GM19397 (cell line): ENCODE measurements around the gene AATK.
"Not testable (repeated sequence)": the region's sequence is repeated elsewhere in the genome, so short reads cannot be mapped to it uniquely, and the experiment has no call there.

ENCODE experiments used
- ATAC-seq: cut with Tn5 transposase; IDR thresholded peaks from one replicate; pipeline ENCODE4 v1.9.1; 2021; ENCODE audit warnings: mild to moderate bottlenecking, moderate library complexity; ENCODE audit not compliant: unreplicated experiment

Gene AATK

DNA sequence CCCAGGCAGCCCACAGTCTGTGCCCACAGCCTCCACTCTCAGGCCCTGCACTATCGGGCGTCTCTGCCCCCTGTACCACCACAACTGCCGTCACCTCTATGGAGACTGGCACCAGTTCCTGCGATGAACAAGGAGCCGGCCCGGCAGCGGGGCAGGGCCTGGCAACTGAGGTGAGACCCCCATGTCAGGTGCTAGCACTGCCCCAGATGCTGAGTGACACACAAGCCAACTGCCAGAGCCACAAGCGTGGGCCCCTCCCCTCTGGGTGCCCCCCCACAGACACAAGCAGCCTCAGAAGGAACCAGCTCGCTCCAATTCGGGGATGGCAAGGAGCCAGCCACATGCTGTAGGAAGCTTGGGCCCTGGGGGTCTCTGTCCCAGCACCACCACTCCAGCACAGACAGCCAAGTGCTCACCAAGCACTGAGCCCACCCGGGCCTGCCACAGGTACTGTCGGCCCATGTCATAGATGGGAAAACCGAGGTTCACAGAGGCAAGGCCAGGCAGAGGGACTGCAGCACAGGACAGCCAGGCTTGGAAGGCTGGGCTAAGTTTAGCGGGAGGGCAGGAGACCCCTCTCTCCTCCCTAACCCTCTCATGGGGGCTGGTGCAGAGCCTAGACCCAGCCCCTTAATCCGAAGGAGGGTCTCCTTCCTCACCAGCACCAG is 2.2 kb downstream of the AATK start:
- ATAC-seq = no peak

DNA sequence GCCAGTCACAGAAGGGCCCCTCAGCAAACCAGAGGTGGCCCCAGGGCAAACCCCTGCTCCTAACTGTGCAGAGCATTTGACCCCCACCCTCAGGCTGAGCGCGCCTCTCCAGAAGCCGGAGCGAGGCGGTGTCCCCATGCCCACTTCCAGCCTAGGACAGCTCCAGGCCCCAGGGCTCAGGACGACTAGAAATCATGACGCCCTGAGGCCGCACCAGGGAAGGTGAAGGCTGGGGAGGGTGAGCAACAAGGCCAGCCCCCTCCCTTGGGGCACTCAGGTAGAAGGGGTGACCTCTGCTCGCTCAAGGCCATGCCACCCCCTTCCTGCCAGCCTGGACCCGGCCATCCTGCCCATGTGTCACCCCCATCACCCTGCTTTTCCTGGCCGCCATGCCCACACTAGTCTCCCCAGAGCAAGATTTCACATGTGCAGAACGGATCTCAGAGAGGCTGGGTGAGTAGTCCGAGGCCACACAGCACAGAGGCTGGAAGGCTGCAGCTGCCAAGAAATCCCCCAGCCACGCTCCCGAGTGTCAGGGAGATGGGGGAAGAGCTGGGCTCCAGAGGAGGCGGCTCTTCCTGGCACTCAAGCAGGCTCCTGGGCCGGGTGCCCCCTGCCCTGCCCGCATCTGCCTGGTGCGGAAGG is 2.8 kb downstream of the AATK start:
- ATAC-seq = no peak

DNA sequence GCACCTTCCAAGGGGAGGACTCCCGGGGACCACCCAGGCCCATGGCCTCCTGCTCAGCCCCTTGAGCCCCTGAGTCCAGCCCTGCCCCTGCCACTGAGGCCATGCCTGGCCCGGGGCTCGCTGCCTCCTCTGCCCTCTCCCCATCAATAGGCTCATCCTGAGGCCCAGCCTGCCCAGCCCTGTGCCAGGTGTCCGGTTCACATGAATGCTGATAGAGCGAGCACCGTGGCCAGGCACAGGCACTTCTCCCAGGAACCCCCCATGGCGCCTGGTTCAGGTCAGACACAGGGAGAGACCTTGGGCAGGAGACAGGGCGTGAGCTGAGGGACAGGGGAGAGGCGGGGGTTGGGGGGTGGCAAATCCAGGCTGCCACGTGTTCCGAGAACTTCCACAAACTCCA is 3.5 kb downstream of the AATK start:
- ATAC-seq = no peak

DNA sequence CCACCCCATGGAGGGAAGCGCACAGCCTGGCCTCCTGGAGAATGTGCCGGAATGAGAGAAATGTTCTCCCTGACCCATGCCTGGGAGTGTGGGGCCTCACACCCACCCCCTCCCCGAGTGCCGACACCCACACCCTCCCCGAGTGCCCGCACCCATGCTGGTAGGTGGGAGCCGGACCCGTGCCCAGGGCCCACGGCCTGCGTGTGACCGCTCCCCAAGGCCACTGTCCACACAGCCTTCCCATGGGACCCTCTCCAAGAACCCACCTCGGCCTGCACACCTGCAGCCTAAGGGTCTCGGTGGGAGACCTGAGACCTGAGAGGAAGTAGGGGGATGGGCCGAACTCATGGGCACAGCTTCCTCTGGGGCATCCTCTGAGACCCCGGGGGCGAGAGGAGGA is 4.0 kb downstream of the AATK start:
- ATAC-seq = no peak

DNA sequence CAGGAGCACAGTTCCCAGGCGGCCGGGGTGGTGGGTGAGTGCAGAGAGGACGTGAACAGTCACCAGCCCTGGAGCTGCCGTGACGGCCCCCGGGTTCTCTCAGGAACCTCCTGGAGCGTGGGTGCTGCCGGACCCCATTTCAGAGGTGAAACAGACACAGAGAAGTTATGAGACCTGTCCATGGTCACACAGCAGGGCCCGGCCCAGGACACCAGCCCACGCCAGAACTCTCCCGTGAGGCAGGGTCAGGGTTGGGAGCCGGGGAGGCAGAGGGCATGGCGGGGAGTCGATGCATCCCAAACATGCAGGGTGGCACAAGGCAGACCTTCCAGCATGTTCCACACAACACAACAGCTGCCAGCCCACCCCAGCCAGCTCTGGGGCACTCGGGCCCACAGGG is 4.5 kb downstream of the AATK start:
- no peak for ATAC-seq

DNA sequence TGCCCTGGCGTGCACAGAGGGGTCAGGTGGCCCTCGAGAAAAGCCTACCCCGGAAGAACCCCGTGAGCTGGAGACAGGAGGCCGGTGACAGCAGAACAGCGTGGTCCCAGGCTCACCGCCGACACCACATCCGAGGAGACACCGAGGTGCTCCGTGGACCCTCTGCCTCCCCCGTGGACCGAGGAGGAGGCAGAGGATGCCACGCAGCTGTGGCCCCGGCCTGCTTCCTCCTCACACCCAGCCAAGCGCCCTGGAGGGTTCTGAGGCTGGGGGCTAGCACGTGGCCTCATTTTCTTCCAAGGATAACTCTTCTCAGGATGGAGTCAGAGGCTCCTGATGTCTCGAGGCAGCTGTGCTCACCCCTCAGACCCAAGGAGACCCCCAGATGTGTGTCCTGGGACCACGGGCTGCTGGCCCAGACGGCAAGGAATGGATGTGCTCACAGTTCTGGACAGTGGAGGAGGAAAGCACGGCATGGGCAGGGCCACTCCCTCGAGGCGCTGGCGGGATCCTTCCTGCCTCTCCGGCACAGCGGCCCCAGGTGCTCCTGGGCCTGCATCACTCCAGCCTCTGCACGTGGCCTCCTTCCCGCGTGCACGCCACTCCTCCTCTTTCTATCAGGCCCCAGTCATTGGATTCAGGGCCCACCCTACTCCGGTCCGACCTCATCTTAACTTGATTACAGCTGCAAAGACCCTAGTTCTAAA is 5.1 kb downstream of the AATK start:
- no peak for ATAC-seq

DNA sequence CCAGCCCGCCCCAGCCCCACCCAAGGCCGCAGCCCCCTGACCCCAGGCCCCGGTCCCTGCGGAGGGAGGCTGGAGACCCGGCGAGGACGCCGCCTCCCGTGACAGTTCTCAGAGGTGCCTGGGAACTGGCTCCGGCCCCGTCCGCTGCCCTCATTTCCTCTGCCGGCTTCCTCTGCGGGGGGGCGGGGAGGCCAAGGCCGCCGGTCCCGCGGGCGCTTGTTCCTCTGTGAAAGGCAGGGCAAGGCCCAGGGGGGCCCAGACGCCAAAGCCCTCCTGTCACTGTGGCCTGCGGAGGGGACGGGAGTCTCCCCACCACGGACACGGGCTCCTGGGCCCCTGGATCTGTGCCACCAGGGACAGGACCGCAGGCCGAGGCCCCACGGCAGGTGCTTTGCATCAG is 5.7 kb downstream of the AATK start:
- ATAC-seq = no peak

DNA sequence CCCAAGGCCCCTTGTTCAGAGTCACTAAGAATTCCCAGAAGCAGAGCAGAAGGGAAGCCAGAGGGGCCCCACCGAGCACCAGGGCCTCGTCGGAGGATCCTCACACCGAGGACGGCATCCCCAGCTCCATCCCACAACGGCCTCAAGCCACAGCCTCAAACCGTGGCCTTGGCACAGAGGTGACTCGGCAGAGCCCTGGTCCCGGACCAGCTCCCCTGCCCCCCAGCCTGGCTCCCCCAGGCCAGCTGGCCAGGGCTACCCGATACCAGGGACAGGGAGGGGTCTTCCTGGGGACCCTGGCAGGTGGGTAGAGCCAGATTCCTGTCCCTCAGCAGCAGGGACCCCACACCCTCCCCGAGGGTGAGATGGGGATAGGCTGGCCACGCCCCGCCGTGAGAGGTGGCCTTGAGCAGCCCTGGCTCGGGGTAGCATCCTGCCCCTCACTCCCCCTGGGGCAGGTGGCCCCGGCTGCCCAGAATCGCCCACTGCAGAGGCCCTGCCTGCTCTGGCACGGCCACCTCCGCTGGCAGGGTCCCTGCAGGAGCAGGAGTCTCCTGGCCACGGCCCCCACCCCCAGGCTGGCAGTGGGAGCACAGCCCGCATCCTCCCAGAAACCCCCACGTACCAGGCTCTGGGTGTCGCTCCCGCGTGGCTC is 6.3 kb downstream of the AATK start:
- no peak for ATAC-seq

DNA sequence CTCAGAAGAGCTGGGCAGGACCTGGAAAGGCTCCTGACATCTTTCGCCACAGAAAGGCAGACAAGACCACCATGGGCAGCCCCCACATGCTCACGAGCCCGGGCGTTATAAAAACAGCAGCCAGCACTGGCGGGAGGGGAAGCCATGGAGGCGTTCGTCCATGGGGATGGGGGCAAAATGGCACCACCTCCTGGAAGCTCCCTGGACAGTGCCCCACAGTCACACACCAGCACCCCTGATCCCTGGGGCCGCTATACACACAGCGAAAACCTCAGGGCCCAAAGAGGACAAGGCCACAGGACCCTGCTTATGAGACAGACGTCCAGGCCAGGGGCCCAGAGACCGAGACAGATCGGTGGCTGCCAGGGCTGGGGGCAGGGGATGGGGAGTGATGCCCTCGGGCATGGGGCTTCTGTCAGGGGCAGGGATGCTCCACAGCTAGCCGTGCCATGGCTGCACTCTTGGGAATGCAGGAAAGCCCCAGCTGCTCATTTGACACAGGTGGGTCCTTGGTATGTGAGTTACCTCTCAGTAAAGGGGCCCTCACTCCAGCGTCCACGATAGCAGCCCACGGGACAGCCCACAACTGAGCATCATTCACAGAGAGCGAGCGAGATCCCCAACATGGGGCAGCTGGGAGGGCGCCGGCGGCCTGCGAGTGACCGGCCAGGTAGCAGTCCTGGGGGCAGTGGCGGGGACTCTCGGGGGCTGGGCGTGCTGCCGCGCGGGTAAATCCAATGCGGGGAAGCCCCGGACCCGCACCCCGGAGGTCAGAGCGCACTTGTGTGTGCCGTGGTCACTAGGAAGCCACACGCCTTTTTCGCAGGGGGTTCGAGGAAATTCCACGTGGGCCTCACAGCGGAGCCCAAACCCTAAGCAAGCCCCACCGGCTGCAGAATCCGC is 7.1 kb downstream of the AATK start:
- ATAC-seq = no peak

DNA sequence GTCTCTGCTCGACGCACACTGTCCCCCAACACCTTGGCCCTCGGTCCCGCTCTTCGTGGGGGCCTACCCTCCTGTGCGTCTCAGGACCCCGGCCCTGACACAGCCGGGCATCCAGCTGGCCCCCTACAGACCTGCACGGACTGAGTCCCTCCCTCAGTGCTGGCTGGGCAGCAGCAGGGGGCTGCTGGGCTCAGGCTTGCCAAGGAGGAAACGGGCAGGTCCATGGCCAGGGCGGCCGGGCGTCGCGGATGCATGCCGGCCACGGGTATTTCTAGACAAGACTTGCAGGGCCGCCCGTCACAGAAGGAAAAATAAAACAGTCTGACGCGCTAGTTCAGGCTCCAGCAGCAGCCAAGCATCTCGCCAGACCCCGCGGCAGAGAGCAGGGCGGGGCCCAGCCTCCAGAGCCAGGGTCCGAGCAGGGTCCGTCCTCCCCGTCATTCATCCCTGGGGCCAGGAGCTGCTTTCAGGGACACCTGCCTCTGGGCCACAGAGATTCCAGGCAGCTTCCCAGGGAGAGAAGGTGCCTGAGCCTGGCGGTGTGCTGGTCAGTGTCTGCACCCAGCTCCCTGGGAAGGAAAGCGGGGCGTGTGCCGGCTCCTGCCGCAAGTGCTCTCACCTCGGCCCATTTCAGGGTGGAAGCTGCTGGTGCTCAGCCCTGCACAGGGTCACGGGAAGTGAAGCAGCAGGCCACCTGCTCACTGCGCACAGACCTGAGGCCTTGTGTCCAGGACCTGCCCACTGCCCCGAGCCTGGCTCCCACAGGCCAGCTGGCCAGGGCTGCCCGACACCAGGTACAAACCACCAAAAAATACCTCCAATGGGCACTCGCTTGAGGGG is 8.0 kb downstream of the AATK start:
- no peak for ATAC-seq

DNA sequence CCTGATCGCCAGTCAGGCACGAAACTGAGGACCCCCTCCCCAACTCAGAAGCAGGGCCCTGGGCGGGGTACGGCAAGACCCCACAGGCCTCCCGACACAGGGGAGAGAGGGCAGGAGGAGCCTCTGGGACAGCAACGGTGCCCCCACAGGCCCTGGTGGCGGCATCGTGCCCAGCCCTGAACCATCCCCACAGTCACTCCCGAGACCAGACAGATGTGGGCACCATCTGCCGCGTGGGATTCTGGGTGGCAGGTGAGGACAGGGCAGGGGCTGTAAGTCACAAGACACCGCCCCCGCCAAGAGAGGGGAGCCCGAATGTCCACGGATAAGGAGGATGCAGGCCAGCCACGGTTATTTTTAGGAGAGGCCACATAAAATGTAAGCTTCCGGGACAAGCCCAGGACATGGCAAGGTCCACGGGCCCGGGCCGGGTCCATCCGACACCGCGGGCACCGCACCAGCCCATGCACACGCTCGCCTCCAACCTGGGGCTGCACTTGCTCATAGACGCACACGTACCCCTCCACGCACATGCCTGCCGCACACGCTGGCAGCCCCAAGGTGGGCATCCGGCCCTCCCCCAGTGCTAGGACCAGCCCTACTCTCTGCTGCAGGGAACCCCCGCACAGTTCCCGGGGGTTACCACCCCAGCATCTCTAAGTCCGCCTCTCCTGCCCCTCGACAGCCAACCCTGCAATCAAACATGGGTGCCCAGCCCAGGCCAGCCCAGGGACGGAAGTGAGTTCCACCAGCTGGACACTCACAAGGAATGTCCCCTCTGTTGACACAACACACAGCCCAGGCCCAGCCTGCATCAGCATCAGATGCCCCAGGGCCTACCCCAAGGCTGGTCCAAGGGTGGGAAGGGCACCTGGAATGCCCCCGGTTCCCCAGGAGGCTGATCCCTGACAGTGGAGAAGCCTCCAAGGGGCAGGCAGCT is 8.9 kb downstream of the AATK start:
- no peak for ATAC-seq

DNA sequence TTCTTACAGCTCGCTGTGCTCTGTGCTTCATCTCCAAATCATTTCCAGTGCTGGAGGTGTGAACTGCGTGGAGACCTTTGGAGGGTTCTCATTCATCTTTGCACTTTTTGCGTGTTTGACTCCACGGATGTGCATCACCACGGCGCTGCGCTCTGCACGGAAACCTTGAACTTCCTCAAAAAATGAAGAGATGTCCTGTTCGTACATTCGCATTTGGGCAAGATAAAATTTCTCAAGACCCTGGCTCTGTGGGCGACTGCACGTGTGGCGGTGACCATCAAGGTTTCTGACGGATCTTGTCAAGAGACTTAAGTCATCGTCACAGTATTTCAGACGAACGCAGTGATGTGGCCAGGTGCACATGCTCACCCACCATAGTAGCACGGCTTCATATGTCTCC is 11.1 kb downstream of the AATK start:
- no peak for ATAC-seq

DNA sequence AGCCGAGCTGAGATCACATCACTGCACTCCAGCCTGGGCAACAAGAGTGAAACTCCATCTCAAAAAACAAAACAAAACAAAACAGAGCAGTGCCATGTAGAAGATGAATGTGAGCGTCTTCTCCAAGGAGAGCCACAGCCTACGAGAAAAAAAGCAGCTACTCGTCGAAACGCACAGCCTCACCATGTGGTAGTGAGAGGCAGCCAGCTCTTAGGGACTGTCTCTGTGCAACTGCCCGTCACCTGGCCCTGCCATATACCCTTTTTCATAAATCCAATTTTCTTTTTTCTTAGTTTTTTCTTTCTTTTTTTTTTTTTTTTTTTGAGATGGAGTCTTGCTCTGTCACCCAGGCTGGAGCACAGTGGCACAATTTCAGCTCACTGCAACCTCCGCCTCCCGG is 12.0 kb downstream of the AATK start:
- ATAC-seq = not testable (repeated sequence)

DNA sequence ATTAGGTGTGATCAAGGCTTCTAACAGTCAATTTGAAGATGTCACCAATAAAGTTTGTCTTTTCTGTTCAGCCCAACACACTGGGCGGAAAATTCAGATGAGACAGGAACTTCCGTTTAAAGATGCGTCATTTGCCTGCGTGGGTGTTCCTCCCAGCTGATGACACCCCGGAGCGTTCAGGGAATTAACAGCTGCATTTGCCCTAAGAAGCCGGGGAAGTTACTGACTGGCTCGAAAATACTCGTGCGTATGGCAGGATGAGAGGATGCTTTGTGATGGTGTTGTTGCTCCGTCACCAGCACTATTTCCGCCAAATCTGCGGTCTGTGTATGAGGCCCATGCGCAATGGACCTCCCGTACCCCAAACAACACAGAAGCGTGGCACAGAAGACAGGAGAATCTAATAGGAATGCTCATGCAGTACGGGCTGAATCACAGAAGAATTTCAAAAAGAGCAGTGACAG is 12.6 kb downstream of the AATK start:
- ATAC-seq = no peak

DNA sequence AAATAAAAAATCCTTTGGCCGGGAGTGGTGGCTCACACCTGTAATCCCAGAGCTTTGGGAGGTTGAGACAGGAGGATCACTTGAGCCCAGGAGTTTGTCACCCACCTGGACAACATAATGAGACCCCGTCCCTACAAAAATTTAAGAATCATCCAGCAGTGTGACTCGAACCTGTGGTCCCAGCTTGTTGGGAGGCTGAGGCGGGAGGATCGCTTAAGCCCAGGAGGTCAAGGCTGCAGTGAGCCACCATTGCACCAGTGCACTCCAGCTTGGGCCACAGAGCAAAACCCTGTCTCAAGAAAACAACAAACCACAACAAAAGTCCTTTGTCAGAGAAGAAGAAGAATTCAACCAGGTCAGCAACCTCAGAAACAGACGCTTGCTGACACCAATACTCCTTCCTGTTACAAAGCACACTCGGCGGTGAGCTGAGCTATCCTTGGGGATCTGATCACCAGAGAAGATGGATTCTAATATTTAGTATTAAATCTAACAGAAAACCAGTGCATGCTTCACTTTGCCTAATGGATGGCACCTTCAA is 13.7 kb downstream of the AATK start:
- ATAC-seq = no peak

DNA sequence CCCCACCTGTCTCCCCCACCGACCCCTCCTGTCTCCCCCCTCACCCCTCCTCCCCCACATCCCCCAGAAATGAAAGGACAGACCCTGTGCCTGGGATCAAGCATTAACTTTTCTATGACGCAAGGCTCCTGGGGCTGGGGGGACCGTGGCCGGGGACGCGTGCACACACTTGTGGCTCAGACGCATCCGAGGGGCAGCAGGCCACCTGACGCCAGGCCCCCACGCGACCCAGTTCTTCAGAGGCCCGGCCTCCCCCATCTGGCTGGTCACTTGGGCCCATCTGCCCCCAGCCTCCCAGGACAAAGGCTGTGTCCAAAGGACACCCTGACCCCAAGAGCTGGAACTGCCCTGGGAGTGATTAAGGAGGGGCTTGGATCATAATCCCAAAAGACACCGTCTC is 14.7 kb downstream of the AATK start:
- ATAC-seq = no peak

DNA sequence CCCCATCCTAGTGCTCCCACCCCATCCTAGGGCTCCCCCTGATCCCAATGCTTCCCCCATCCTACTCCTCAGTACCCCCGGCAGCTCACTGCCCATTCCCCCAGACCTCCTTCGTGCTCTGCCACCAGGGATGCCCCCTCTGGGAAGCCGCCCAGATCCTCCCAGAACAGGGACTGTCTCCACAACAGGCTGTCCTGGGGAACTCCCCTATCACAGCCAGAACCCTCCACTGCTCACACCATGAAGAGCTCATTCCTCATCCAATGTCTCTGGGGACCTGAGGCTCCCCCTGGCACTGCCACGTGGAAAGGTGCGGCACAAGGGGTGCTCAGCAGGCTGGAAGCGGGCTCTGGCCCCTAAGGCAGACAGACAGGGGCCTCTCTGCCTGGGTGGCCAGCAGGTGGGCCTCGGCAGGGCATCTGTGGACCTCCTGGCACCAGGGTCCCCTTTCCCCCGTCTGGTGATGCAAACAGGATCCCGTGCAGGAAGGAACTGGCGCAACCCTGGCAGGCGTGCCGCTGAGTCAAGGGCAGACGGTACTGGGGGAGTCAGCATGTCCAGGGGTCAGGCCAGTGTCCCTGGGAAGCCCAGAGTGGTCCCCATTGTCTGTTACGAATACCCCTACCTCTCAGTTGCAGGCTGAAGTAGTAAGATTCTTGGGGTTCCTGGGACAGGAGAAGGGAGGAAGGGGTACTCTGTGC is 15.5 kb downstream of the AATK start:
- no peak for ATAC-seq

DNA sequence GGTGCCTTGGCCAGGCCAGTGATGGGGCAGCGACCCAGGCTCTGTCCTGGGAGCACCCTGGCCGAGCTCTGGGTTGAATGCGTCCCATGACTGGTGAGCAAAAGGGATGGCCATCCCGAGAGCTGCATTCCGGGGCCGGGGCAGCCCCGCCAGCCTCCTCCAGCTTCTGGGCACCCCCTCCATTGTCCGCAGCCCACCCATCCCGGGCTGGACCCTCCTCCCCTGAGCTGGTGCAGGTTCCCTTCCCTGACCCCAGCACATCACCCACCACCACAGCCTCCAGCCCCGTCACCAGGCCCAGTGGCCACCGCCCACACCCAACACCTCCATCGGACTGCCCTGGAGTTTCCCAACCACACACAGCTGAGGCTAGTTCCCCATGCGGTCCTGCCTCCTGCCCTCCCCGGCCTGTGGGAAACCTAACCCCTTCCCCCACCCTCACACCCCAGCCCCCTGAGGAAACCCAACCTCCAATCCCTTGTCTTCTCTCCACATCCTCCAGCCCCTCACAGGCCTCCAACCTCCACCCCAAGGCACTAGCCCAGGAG is 17.0 kb downstream of the AATK start:
- ATAC-seq = no peak
